DND-41 (cell line): ENCODE measurements around the gene WRAP73.

ENCODE experiments used
- ATAC-seq: fragments of 200-7000 bp; cut with Tn5 transposase; 3 replicates; pipeline ENCODE4 v1.9.1; 2021; ENCODE audit warnings: low read depth; ENCODE audit not compliant: insufficient read depth
- DNase-seq: peaks from one replicate; pipeline ENCODE4 v3.0.0-alpha.2; 2020
- H2AFZ ChIP-seq: 2 replicates; pipeline ENCODE4 v1.6.0; 2012; ENCODE audit warnings: low read depth, low read length
- H3K27ac ChIP-seq: 2 replicates; pipeline ENCODE4 v1.5.1; 2012; ENCODE audit warnings: low read length, inconsistent platforms
- H3K27me3 ChIP-seq: fragments of 200-600 bp; sonication (generic); 2 replicates; pipeline ENCODE4 v1.6.0; 2012; ENCODE audit warnings: low read length, mild to moderate bottlenecking, inconsistent platforms; ENCODE audit not compliant: insufficient read depth, poor library complexity
- H3K36me3 ChIP-seq: 2 replicates; pipeline ENCODE4 v1.5.1; 2012; ENCODE audit warnings: low read length, inconsistent platforms; ENCODE audit not compliant: insufficient read depth
- H3K4me1 ChIP-seq: 2 replicates; pipeline ENCODE4 v1.5.1; 2012; ENCODE audit warnings: mild to moderate bottlenecking, low read length; ENCODE audit not compliant: insufficient read depth
- H3K4me2 ChIP-seq: 2 replicates; pipeline ENCODE4 v1.6.0; 2012; ENCODE audit warnings: mild to moderate bottlenecking, moderate library complexity, low read length, inconsistent platforms; ENCODE audit not compliant: insufficient read depth
- H3K4me3 ChIP-seq, 2 experiments: fragments of 200-600 bp in 1 of 2; shearing (Covaris generic) in 1 of 2; 2 replicates each; pipeline ENCODE4 v1.5.1; 2012 to 2016; ENCODE audit warnings: inconsistent platforms in 2 of 2, low read length in 2 of 2, mild to moderate bottlenecking in 2 of 2, low read depth in 1 of 2, moderate library complexity in 1 of 2
- H3K79me2 ChIP-seq: 2 replicates; pipeline ENCODE4 v1.6.0; 2012; ENCODE audit warnings: low read length, inconsistent platforms; ENCODE audit not compliant: insufficient read depth
- H3K9ac ChIP-seq: 2 replicates; pipeline ENCODE4 v1.6.0; 2012; ENCODE audit warnings: low read depth, mild to moderate bottlenecking, inconsistent platforms, low read length, moderate library complexity
- H3K9me3 ChIP-seq: 2 replicates; pipeline ENCODE4 v1.5.1; 2012; ENCODE audit warnings: low read length, moderate library complexity, mild to moderate bottlenecking, inconsistent platforms; ENCODE audit not compliant: insufficient read depth, severe bottlenecking
- H4K20me1 ChIP-seq: 2 replicates; pipeline ENCODE4 v1.6.0; 2012; ENCODE audit warnings: low read length; ENCODE audit not compliant: insufficient read depth
- EZH2 ChIP-seq: IDR thresholded peaks from 3 replicates; pipeline ENCODE4 v1.6.1; 2012; ENCODE audit warnings: borderline replicate concordance, low read depth, mild to moderate bottlenecking, moderate library complexity, low read length, inconsistent platforms; ENCODE audit not compliant: severe bottlenecking
- TF ChIP-seq, protein P1 (sequence below): IDR thresholded peaks from 2 replicates; pipeline ENCODE4 v1.5.1; 2012; ENCODE audit warnings: borderline replicate concordance, low read length, moderate library complexity, mild to moderate bottlenecking; ENCODE audit not compliant: poor library complexity, severe bottlenecking; ENCODE audit errors: extremely low read depth

Gene WRAP73

DNA sequence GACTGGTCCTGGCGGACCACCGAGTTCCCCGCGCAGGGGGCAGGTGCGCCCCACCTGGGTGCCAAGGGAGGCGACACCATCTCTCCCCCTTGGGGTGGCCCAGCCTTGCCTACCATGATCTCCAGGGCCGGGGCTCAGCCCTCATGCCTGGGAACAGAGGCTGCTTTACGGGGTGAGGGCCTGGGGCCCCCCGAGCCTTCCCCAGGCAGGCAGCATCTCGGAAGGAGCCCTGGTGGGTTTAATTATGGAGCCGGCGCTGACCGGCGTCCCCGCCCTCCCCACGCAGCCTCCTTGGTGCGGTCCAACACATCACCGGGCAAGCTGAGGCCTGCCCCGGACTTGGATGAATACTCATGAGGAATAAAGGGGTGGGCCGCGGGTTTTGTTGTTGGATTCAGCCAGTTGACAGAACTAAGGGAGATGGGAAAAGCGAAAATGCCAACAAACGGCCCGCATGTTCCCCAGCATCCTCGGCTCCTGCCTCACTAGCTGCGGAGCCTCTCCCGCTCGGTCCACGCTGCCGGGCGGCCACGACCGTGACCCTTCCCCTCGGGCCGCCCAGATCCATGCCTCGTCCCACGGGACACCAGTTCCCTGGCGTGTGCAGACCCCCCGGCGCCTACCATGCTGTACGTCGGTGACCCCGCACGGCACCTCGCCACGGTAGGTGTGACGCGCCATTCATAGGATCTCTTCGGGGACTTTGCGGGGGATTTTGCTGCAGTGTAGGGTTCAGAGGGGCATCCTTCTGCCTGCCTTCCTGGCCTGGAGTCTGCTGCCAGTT, 40.6 kb upstream of the WRAP73 start:
- Histone ChIP-seq H3K36me3 (peaks cover 13% of the 10 kb centered on the region), H4K20me1 (peaks cover 56% of the 10 kb centered on the region), H3K79me2 (no peaks in the 10 kb centered on the region), H2AFZ (no peak overlapping the region), H3K27me3 (no peaks in the 10 kb centered on the region), H3K4me2 (no peak overlapping the region), H3K9ac (no peak overlapping the region), H3K4me1 (no peaks in the 10 kb centered on the region), H3K9me3 (no peaks in the 10 kb centered on the region), H3K4me3 (no peak overlapping the region), H3K27ac (no peak overlapping the region)
- ATAC-seq (no peak), DNase-seq (no peak)
- no peak for TF ChIP-seq EZH2
- TF ChIP-seq, protein P1, sequence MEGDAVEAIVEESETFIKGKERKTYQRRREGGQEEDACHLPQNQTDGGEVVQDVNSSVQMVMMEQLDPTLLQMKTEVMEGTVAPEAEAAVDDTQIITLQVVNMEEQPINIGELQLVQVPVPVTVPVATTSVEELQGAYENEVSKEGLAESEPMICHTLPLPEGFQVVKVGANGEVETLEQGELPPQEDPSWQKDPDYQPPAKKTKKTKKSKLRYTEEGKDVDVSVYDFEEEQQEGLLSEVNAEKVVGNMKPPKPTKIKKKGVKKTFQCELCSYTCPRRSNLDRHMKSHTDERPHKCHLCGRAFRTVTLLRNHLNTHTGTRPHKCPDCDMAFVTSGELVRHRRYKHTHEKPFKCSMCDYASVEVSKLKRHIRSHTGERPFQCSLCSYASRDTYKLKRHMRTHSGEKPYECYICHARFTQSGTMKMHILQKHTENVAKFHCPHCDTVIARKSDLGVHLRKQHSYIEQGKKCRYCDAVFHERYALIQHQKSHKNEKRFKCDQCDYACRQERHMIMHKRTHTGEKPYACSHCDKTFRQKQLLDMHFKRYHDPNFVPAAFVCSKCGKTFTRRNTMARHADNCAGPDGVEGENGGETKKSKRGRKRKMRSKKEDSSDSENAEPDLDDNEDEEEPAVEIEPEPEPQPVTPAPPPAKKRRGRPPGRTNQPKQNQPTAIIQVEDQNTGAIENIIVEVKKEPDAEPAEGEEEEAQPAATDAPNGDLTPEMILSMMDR: no peak

DNA sequence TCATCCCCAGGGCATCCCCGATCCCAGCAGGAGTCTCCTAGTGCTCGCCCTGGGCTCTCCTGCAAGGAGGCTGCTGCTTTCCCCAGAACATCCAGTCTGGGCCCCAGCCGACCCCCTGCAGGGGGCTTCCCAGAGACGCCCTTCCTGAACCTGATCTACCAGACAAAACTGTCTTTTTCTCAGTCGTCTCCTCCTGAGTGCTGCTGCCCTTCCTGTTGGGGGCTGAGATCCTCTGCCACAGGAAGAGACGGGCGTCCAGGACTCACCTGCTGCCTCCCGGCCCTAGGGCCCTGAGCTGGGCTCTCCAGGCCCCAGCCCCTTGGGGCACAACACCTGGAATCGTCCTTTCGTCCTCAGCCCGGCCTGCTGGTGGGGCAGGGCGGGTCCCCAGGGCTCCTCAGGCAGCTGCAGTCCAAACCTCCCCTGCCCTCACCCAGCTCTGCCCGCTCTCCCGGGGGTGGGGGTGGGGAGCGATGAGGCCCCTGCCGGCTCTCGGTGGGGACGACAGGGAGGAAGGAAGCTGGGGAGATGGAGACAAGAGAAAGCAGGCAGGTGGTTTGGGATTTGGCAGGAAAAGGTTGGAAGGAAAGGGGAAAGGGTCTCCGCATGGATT, 39.3 kb upstream of the WRAP73 start:
- H3K36me3 ChIP-seq: peaks cover 18% of the 10 kb centered on the region
- H3K9me3 ChIP-seq: no peaks in the 10 kb centered on the region
- ATAC-seq (no peak), DNase-seq (no peak)
- H3K9ac ChIP-seq: no peak overlapping the region
- no peak for TF ChIP-seq EZH2
- TF ChIP-seq, protein P1: no peak
- H4K20me1 ChIP-seq: peaks cover 55% of the 10 kb centered on the region
- H3K27me3 ChIP-seq: no peaks in the 10 kb centered on the region
- H3K27ac ChIP-seq: no peak overlapping the region
- no peak overlapping the region for H2AFZ ChIP-seq
- no peaks in the 10 kb centered on the region for H3K4me1 ChIP-seq
- no peak overlapping the region for H3K4me2 ChIP-seq
- no peak overlapping the region for H3K4me3 ChIP-seq
- H3K79me2 ChIP-seq: no peaks in the 10 kb centered on the region

DNA sequence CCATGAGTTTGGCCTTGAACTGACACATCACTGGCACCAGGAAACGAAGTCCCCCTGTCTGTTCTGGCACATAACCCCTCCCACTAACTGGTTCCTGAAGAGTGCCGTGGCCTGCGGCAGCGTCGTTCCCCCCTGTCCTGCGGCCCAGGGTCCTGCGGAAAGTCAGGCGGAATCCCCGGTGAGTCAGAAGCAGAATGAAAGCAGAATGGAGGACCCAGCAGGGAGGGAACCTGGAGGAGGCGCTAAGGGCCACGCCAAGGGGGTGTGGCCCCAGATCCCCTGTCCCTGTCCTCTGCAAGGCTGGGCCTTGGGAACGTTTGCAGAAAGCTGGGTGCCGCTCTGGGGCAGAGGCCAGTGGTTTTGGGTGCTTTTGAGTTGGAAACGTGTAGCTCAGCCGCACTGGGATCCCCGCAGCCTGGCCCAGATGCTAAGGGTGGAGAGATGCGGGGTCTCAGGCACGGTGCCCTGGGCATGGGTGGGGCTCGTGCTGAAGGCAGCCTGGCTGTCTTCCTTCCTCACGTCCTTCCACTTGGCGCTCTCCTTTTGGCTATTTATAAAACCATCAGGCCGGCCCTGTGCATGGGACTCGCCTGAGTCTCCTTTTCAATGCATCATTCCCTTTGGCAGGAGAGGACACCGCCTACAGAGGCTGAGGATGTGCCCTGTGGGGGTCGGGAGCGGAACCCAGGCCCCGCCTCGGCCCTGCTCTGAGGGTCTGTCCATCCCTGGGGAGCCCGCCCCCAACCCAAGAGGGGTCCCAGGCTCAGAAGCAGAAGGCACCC, 38.6 kb upstream of the WRAP73 start:
- Histone ChIP-seq H3K27me3 (no peaks in the 10 kb centered on the region), H4K20me1 (peaks cover 58% of the 10 kb centered on the region), H2AFZ (no peak overlapping the region), H3K79me2 (no peaks in the 10 kb centered on the region), H3K9ac (no peak overlapping the region), H3K4me2 (no peak overlapping the region), H3K9me3 (no peaks in the 10 kb centered on the region), H3K36me3 (peaks cover 22% of the 10 kb centered on the region), H3K4me3 (no peak overlapping the region), H3K4me1 (no peaks in the 10 kb centered on the region), H3K27ac (no peak overlapping the region)
- DNase-seq (no peak), ATAC-seq (no peak)
- TF ChIP-seq, protein P1: no peak
- no peak for TF ChIP-seq EZH2
